GM12892 (cell line): ENCODE measurements around the gene NELL1.

Source experiments
- POLR2A ChIP-seq: IDR thresholded peaks from 2 replicates; pipeline ENCODE4 v1.6.1; 2011; ENCODE audit warnings: low read depth, low read length, control low read depth
- TAF1 ChIP-seq: IDR thresholded peaks from 2 replicates; pipeline ENCODE4 v1.6.1; 2011; ENCODE audit warnings: low read depth, mild to moderate bottlenecking, control low read depth, low read length, borderline replicate concordance

DNA sequence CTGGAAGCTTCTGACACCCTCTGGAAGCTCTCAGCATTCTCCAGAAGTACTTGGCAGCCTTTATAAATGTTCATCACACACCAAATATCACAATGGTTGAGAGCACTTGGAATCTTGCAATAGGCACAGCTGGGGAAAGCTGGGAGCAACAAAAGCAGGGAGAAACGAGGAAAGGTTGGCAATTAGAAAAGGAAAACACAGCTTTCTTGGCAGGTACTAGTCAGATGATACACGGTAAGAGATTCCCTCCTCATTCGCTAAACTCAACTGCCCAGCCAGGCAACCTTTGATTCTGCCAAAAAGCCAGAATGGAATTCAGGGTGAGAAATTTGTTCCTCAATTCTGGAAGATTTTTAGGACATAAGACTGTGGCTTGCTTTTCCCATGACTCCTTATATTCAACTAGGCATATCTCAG lies 946.6 kb downstream of the NELL1 start:
- TF ChIP-seq POLR2A (no peak), TAF1 (no peak)
